Endothelial cell of umbilical vein (primary cell): ENCODE measurements around the gene TMEM26.

Experiments used
- CTCF ChIP-seq, 2 donors: IDR thresholded peaks; 1 replicate in 1 of 2; 2 replicates in 1 of 2; pipeline ENCODE4 v1.5.1; 2011; ENCODE audit warnings: low read length in 2 of 2, mild to moderate bottlenecking in 2 of 2, moderate library complexity in 2 of 2, control low read depth in 1 of 2, inconsistent platforms in 1 of 2, low read depth in 1 of 2; ENCODE audit not compliant: insufficient read depth in 1 of 2; ENCODE audit errors: extremely low read depth in 1 of 2
- EZH2 ChIP-seq: IDR thresholded peaks from 2 replicates; pipeline ENCODE4 v1.6.1; 2012; ENCODE audit warnings: borderline replicate concordance, low read depth, mild to moderate bottlenecking, moderate library complexity, low read length, inconsistent platforms; ENCODE audit not compliant: severe bottlenecking
- GATA2 ChIP-seq: IDR thresholded peaks from 2 replicates; pipeline ENCODE4 v1.7.0; 2011; ENCODE audit warnings: low read depth, mild to moderate bottlenecking, moderate library complexity, mixed read lengths, low read length; ENCODE audit not compliant: insufficient read length, insufficient read depth
- MAX ChIP-seq: IDR thresholded peaks from 2 replicates; pipeline ENCODE4 v1.6.1; 2011; ENCODE audit not compliant: insufficient read depth, insufficient read length
- MYC ChIP-seq: IDR thresholded peaks from one replicate; pipeline ENCODE4 v1.6.1; 2011; ENCODE audit warnings: mild to moderate bottlenecking, low read depth, low read length
- POLR2A ChIP-seq: IDR thresholded peaks from 2 replicates; pipeline ENCODE4 v1.6.1; 2012; ENCODE audit warnings: low read depth, mild to moderate bottlenecking, control low read depth, low read length

GRCh38 chr10:61411706-61412105 lies 41.5 kb downstream of the TMEM26 start:
- no peak for TF ChIP-seq CTCF (IDR thresholded peaks at IDR 0.05; ENCODE audit: extremely low read depth in 1 of 2, insufficient read depth in 1 of 2, low read depth in 1 of 2, low read length in 2 of 2)
- TF ChIP-seq POLR2A: no peak
- TF ChIP-seq EZH2: no peak
- no peak for TF ChIP-seq MYC
- no peak for TF ChIP-seq GATA2
- no peak for TF ChIP-seq MAX
